ENCODE measurements around the gene MGLL.

The MGLL gene

DNA sequence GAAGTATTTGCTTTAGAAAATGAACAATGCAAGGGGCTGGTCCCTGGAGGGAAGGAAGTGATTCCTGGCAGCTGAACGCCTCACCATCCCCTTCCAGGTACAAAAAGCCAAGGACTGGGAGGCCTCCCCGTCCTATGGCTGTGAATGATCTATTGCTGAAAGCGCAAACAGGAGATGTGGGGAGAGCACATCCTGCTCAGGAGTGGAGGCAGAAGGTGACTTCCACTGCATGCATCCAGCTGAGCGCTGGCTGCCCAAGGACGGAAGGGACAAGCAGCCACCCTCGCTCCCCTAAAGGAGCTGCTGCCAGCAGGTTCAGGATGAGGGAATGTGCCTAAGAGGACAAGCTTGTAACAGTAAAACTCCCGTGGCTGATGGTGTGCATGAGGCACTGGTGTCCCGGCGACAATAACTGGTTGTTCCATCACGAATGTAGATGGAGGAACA, 108.2 kb downstream of the MGLL start:
- TF ChIP-seq, protein P1, sequence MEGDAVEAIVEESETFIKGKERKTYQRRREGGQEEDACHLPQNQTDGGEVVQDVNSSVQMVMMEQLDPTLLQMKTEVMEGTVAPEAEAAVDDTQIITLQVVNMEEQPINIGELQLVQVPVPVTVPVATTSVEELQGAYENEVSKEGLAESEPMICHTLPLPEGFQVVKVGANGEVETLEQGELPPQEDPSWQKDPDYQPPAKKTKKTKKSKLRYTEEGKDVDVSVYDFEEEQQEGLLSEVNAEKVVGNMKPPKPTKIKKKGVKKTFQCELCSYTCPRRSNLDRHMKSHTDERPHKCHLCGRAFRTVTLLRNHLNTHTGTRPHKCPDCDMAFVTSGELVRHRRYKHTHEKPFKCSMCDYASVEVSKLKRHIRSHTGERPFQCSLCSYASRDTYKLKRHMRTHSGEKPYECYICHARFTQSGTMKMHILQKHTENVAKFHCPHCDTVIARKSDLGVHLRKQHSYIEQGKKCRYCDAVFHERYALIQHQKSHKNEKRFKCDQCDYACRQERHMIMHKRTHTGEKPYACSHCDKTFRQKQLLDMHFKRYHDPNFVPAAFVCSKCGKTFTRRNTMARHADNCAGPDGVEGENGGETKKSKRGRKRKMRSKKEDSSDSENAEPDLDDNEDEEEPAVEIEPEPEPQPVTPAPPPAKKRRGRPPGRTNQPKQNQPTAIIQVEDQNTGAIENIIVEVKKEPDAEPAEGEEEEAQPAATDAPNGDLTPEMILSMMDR (IDR thresholded peaks at IDR 0.05; ENCODE audit: low read depth, low read length), result no peak
- no peak for TF ChIP-seq EZH2phosphoT487 (IDR thresholded peaks at IDR 0.05; ENCODE audit: low read depth)
- Histone ChIP-seq H3K4me2 (ENCODE audit: low read length) (no peak overlapping the region), H2AFZ (ENCODE audit: low read depth, low read length) (no peak overlapping the region), H3K36me3 (replicated peaks; ENCODE audit: low read depth, low read length) (peaks cover 58% of the 10 kb centered on the region), H3K9me3 (ENCODE audit: insufficient read depth, low read length) (no peaks in the 10 kb centered on the region), H3K27me3 (ENCODE audit: low read depth, low read length) (no peaks in the 10 kb centered on the region), H3K27ac (ENCODE audit: low read length) (no peak overlapping the region), H3K79me2 (ENCODE audit: low read length) (no peaks in the 10 kb centered on the region; the same call in 1 of the 2 replicates), H3K4me1 (ENCODE audit: low read length) (no peaks in the 10 kb centered on the region), H3K9ac (ENCODE audit: low read length) (no peak overlapping the region), H4K20me1 (ENCODE audit: insufficient read depth, low read length) (no peaks in the 10 kb centered on the region), H3K4me3 (ENCODE audit: low read length) (no peak overlapping the region)

DNA sequence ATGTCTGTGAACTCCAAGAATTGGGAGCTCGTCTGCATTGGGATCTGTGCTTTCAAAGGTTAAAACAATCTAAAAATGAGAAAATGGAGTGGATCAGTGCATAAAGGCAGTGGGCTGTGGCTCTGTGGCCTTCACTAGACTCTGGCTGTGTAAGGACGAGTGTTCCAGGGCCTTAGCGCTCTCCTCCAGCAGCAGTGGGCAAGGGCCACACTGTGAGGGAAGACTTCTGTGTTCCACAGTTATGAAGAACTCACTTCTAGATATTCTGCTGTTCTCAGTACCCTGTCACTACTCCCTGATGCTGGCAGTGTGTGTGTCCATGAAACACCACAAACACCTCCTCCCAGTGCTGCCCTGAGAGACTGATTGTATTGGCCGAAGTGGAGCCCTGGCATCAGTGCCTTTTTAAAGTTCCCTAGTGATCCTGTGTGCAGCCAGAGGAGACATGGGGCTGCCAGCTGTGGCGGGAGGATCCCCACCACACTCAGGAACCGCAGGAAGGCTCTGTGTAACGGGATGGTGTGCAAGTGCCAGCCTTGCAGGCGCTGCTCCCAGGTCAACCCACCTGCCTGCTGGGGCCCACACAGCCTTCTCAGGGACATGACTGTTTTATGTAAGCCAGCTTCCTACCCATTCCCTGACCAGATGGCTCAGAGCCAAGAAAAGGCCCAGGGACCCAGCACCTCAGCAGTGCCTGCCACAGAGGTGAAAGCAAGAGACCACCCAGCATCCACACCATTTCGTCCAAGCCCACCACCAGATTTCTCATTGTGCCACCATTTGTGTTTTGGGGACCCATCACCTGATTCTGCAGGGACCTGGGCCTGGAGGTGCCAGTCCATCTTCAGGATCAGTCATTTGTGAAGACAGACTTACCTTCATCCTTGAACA, 109.2 kb downstream of the MGLL start:
- no peak overlapping the region for H3K27ac ChIP-seq (ENCODE audit: low read length)
- no peak overlapping the region for H3K4me2 ChIP-seq (ENCODE audit: low read length)
- no peak overlapping the region for H2AFZ ChIP-seq (ENCODE audit: low read depth, low read length)
- no peaks in the 10 kb centered on the region for H3K4me1 ChIP-seq (ENCODE audit: low read length)
- no peaks in the 10 kb centered on the region for H4K20me1 ChIP-seq (ENCODE audit: insufficient read depth, low read length)
- no peaks in the 10 kb centered on the region for H3K79me2 ChIP-seq (ENCODE audit: low read length)
- no peak for TF ChIP-seq EZH2phosphoT487 (IDR thresholded peaks at IDR 0.05; ENCODE audit: low read depth)
- TF ChIP-seq, protein P1 (IDR thresholded peaks at IDR 0.05; ENCODE audit: low read depth, low read length), result no peak
- peaks cover 59% of the 10 kb centered on the region for H3K36me3 ChIP-seq (replicated peaks; ENCODE audit: low read depth, low read length)
- H3K4me3 ChIP-seq (ENCODE audit: low read length), result no peak overlapping the region
- H3K27me3 ChIP-seq (ENCODE audit: low read depth, low read length), result no peaks in the 10 kb centered on the region
- no peak overlapping the region for H3K9ac ChIP-seq (ENCODE audit: low read length)
- H3K9me3 ChIP-seq (ENCODE audit: insufficient read depth, low read length), result no peaks in the 10 kb centered on the region

DNA sequence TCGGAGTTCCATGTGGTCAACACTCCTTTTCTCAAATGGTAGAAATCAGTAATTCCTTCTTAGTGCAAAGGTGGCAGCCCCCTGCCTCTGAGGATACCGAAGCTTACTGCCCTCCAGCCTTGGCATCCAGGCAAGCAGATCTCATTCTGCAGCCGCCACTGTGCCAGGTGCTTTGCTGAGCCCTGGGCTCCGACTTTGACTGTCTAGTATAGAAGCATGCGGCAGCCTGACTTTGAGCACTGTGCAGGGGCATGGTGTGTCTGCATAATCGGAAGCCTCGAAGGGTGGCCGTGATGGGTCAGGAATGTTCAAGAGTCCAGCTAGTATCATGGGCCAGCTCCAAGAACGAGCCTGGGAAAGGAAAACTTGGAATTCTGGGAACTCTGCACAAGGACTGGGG, 109.9 kb downstream of the MGLL start:
- no peaks in the 10 kb centered on the region for H3K79me2 ChIP-seq (ENCODE audit: low read length)
- H3K27ac ChIP-seq (ENCODE audit: low read length), result no peak overlapping the region
- no peak for TF ChIP-seq EZH2phosphoT487 (IDR thresholded peaks at IDR 0.05; ENCODE audit: low read depth)
- TF ChIP-seq, protein P1 (IDR thresholded peaks at IDR 0.05; ENCODE audit: low read depth, low read length), result no peak
- no peaks in the 10 kb centered on the region for H3K27me3 ChIP-seq (ENCODE audit: low read depth, low read length)
- peaks cover 60% of the 10 kb centered on the region for H3K36me3 ChIP-seq (replicated peaks; ENCODE audit: low read depth, low read length)
- no peaks in the 10 kb centered on the region for H3K4me1 ChIP-seq (ENCODE audit: low read length)
- H3K9me3 ChIP-seq (ENCODE audit: insufficient read depth, low read length), result no peaks in the 10 kb centered on the region
- H3K4me3 ChIP-seq (ENCODE audit: low read length), result no peak overlapping the region
- H3K4me2 ChIP-seq (ENCODE audit: low read length), result no peak overlapping the region
- H2AFZ ChIP-seq (ENCODE audit: low read depth, low read length), result no peak overlapping the region
- no peaks in the 10 kb centered on the region for H4K20me1 ChIP-seq (ENCODE audit: insufficient read depth, low read length)
- H3K9ac ChIP-seq (ENCODE audit: low read length), result no peak overlapping the region

DNA sequence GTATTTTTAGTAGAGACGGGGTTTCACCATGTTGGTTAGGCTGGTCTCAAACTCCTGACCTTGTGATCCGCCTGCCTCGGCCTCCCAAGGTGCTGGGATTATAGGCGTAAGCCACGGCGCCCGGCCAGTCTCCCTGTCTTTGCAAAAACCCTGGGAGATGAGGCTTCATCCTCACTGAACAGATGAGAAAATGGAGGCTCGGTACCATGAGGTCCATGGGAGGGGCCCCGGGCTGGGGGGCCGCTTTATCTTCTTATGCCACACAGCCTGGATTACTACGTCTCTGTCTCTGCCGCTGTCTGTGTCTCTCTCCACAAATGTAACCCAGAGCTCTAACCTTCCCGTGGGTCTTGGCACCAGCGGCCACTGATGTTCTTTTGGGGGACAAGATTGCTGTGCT, 110.4 kb downstream of the MGLL start:
- Histone ChIP-seq H3K27ac (ENCODE audit: low read length) (no peak overlapping the region), H4K20me1 (ENCODE audit: insufficient read depth, low read length) (no peaks in the 10 kb centered on the region), H2AFZ (ENCODE audit: low read depth, low read length) (no peak overlapping the region), H3K4me1 (ENCODE audit: low read length) (no peaks in the 10 kb centered on the region), H3K79me2 (ENCODE audit: low read length) (no peaks in the 10 kb centered on the region), H3K9ac (ENCODE audit: low read length) (no peak overlapping the region), H3K36me3 (replicated peaks; ENCODE audit: low read depth, low read length) (peaks cover 64% of the 10 kb centered on the region), H3K4me3 (ENCODE audit: low read length) (no peak overlapping the region), H3K27me3 (ENCODE audit: low read depth, low read length) (no peaks in the 10 kb centered on the region), H3K4me2 (ENCODE audit: low read length) (no peak overlapping the region), H3K9me3 (ENCODE audit: insufficient read depth, low read length) (no peaks in the 10 kb centered on the region)
- no peak for TF ChIP-seq EZH2phosphoT487 (IDR thresholded peaks at IDR 0.05; ENCODE audit: low read depth)
- TF ChIP-seq, protein P1 (IDR thresholded peaks at IDR 0.05; ENCODE audit: low read depth, low read length), result no peak

All from OCI-LY3 (cell line).